Neural progenitor cell (in vitro differentiated cells): Measurements from ENCODE around the gene GRAMD1B. TPM values are rescaled to one million over a fixed set of nuclear protein-coding genes. Genes with fewer than 3 reads are reported as not detected.

Source experiments
- DNase-seq: peaks from one replicate; pipeline ENCODE4 v3.0.0-alpha.2; 2016; ENCODE audit warnings: low spot score
- H2AFZ ChIP-seq: fragments of 200-600 bp; sonication (generic); replicated peaks from 2 replicates; pipeline ENCODE4 v1.6.1; 2016; ENCODE audit warnings: antibody characterized with exemption
- H3F3A ChIP-seq: fragments of 200-600 bp; sonication (generic); 2 replicates; pipeline ENCODE4 v1.6.1; 2016; ENCODE audit warnings: antibody characterized with exemption, low read depth
- H3K27ac ChIP-seq: fragments of 200-600 bp; sonication (generic); 2 replicates; pipeline ENCODE4 v1.5.1; 2016; ENCODE audit warnings: mild to moderate bottlenecking
- H3K27me3 ChIP-seq: fragments of 200-600 bp; sonication (generic); 2 replicates; pipeline ENCODE4 v1.6.1; 2016; ENCODE audit warnings: mild to moderate bottlenecking, moderate library complexity
- H3K36me3 ChIP-seq: fragments of 200-600 bp; sonication (generic); 2 replicates; pipeline ENCODE4 v1.5.1; 2016
- H3K4me1 ChIP-seq: fragments of 200-600 bp; sonication (generic); 2 replicates; pipeline ENCODE4 v1.6.1; 2016; ENCODE audit warnings: mixed run types
- H3K4me2 ChIP-seq: fragments of 200-600 bp; sonication (generic); 2 replicates; pipeline ENCODE4 v1.6.1; 2016
- H3K4me3 ChIP-seq: fragments of 200-600 bp; sonication (generic); 2 replicates; pipeline ENCODE4 v1.5.1; 2016
- H3K79me2 ChIP-seq: fragments of 200-600 bp; sonication (generic); 2 replicates; pipeline ENCODE4 v1.6.1; 2016; ENCODE audit warnings: low read depth
- H3K9ac ChIP-seq: fragments of 200-600 bp; sonication (generic); 2 replicates; pipeline ENCODE4 v1.6.1; 2016
- H3K9me3 ChIP-seq: fragments of 200-600 bp; sonication (generic); 2 replicates; pipeline ENCODE4 v1.5.1; 2016; ENCODE audit warnings: low read depth
- H4K20me1 ChIP-seq: fragments of 200-600 bp; sonication (generic); 2 replicates; pipeline ENCODE4 v1.6.1; 2016; ENCODE audit warnings: low read depth
- H3K27ac Mint-ChIP-seq: 3 replicates; pipeline ENCODE4 v1.8.0; 2021; ENCODE audit warnings: mixed read lengths
- H3K27me3 Mint-ChIP-seq: 2 replicates; pipeline ENCODE4 v1.8.0; 2022; ENCODE audit warnings: low read depth, mild to moderate bottlenecking, inconsistent platforms, moderate library complexity, mixed read lengths; ENCODE audit not compliant: insufficient read depth
- H3K36me3 Mint-ChIP-seq: 3 replicates; pipeline ENCODE4 v1.8.0; 2021; ENCODE audit warnings: mixed read lengths
- H3K4me1 Mint-ChIP-seq: 3 replicates; pipeline ENCODE4 v1.8.0; 2021; ENCODE audit warnings: mixed read lengths
- H3K4me3 Mint-ChIP-seq: 3 replicates; pipeline ENCODE4 v1.8.0; 2021; ENCODE audit warnings: mild to moderate bottlenecking, moderate library complexity, mixed read lengths
- H3K9me3 Mint-ChIP-seq: 3 replicates; pipeline ENCODE4 v1.8.0; 2020; ENCODE audit warnings: mixed read lengths
- EZH2 ChIP-seq: fragments of 200-600 bp; sonication (generic); IDR thresholded peaks from 2 replicates; pipeline ENCODE4 v1.6.1; 2017; ENCODE audit warnings: antibody characterized with exemption, mild to moderate bottlenecking, moderate library complexity
- EZH2phosphoT487 ChIP-seq: fragments of 200-600 bp; sonication (generic); IDR thresholded peaks from 2 replicates; pipeline ENCODE4 v1.6.1; 2017; ENCODE audit warnings: antibody characterized with exemption
- total RNA-seq: library from RNA; depleted of rRNA; stranded (reverse); fragments of >200 nt; gene quantifications from 2 replicates; pipeline ENCODE4 v1.2.3, GENCODE V29; 2015; ENCODE audit warnings: low replicate concordance
- TF ChIP-seq, protein P1 (sequence below): fragments of 200-600 bp; sonication (generic); IDR thresholded peaks from 2 replicates; pipeline ENCODE4 v1.5.1; 2017; ENCODE audit warnings: antibody characterized with exemption, mild to moderate bottlenecking

The GRAMD1B gene
- total RNA-seq, 1 donor from 2014 or later = 12.6 TPM

DNA sequence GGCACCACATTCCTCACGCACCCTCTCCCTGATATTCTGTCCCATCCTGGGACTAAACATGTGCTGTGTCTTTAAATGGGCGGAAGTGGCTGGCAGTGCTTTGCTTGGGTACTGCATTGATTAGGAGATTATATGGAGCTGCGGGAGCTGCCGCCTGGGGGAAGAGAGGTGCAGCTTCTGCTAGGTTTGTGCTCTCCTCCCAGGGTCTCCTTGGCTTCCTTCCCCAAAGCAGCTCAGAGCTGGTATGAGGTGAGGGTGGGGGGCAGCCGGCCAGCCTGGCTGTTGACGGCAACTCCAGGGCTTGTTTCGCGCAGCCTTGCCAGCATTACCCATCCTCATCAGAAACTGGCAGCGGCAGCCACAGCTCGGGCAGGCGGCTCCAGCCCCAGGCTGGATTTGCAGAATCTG lies 95.4 kb downstream of the GRAMD1B start:
- Histone ChIP-seq H3K27ac (peak overlapping the region; percentile 16), H3K9me3 (no peaks in the 10 kb centered on the region), H3K9ac (no peak overlapping the region), H2AFZ (no peak overlapping the region), H3K27me3 (no peaks in the 10 kb centered on the region), H3K4me2 (peak overlapping the region; percentile 63), H3K4me3 (no peak overlapping the region), H3K36me3 (no peaks in the 10 kb centered on the region), H3F3A (no peaks in the 10 kb centered on the region), H3K4me1 (peaks cover 30% of the 10 kb centered on the region), H3K79me2 (peaks cover 26% of the 10 kb centered on the region), H4K20me1 (peaks cover 17% of the 10 kb centered on the region)
- H3K9me3 Mint-ChIP-seq = peaks cover 7% of the 10 kb centered on the region
- peaks cover 23% of the 10 kb centered on the region for H3K4me1 Mint-ChIP-seq
- DNase-seq = peak; percentile 39
- H3K4me3 Mint-ChIP-seq = no peak overlapping the region
- H3K27me3 Mint-ChIP-seq = no peaks in the 10 kb centered on the region
- peaks cover 5% of the 10 kb centered on the region for H3K36me3 Mint-ChIP-seq
- TF ChIP-seq, protein P1, sequence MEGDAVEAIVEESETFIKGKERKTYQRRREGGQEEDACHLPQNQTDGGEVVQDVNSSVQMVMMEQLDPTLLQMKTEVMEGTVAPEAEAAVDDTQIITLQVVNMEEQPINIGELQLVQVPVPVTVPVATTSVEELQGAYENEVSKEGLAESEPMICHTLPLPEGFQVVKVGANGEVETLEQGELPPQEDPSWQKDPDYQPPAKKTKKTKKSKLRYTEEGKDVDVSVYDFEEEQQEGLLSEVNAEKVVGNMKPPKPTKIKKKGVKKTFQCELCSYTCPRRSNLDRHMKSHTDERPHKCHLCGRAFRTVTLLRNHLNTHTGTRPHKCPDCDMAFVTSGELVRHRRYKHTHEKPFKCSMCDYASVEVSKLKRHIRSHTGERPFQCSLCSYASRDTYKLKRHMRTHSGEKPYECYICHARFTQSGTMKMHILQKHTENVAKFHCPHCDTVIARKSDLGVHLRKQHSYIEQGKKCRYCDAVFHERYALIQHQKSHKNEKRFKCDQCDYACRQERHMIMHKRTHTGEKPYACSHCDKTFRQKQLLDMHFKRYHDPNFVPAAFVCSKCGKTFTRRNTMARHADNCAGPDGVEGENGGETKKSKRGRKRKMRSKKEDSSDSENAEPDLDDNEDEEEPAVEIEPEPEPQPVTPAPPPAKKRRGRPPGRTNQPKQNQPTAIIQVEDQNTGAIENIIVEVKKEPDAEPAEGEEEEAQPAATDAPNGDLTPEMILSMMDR = no peak
- TF ChIP-seq EZH2phosphoT487 = no peak
- no peak for TF ChIP-seq EZH2
- H3K27ac Mint-ChIP-seq = peak overlapping the region; percentile 17

DNA sequence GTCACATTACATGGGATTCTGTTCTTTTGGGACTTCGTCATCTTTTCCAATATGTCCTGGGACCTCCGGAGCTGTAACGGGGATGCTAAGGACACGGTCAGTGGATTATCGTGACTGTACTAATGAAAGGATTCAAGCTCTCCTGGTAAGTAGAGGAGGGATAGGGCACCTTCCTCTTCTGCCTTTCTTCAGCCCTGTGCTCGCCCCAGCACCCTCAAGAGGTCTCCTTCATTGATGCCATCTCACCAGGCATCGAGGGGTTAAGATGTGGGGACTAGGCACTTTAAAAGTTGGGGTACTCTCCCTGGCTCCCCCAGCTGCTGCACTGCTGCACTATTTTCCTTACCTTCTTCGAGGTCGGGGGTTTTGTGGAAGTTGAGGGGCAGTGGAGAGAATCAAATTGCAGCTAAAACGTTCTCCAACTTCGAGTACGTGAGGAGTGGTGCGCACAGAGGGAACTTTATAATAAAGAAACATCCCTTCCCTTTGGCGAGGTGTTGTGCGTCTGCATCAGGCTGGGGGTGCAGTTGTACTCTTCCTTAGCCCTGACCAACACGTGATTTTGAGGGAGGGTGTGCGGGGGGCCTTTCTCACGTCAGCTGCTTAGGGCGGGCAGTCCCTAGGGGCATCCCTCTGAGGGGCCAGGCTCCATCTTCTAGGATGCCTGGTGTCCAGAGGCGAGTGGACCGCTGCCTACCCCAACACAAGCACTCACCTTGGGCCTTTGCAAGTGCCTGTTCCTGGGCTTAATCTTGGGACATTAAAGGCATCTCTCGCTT lies 96.1 kb downstream of the GRAMD1B start:
- no peak for TF ChIP-seq EZH2phosphoT487
- no peak for TF ChIP-seq EZH2
- Histone ChIP-seq H4K20me1 (peaks cover 17% of the 10 kb centered on the region), H2AFZ (no peak overlapping the region), H3K79me2 (peaks cover 21% of the 10 kb centered on the region), H3K36me3 (no peaks in the 10 kb centered on the region), H3K9me3 (no peaks in the 10 kb centered on the region), H3K27ac (peak overlapping the region; percentile 16), H3K4me3 (no peak overlapping the region), H3K9ac (no peak overlapping the region), H3K4me2 (peak overlapping the region; percentile 63), H3K4me1 (peaks cover 30% of the 10 kb centered on the region), H3F3A (no peaks in the 10 kb centered on the region), H3K27me3 (no peaks in the 10 kb centered on the region)
- Mint-ChIP-seq H3K27me3 (no peaks in the 10 kb centered on the region), H3K9me3 (peaks cover 3% of the 10 kb centered on the region), H3K27ac (no peak overlapping the region), H3K4me1 (peaks cover 24% of the 10 kb centered on the region), H3K4me3 (no peak overlapping the region), H3K36me3 (peaks cover 3% of the 10 kb centered on the region)
- no peak for DNase-seq

DNA sequence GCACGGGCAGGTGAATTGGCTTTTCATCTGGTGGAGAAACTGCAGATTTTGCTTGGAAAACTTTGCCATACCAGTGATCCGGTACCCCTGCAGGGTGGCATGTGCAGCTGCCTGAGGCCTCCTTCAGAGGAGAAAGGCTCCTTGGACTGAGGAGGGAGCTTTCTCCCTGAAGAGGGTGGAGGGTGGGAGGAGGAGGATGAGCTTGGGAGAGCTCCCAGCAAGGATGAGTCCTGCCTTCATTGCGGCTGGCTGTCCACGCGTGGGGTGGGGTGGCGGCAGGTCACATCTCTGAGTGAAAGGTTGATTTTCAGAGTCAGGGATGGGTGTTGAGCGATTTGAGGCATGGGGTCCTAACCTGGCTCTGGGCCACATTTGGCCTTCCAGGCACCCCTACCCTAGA lies 96.8 kb downstream of the GRAMD1B start:
- no peak overlapping the region for H3K4me3 ChIP-seq
- H3K4me2 ChIP-seq = no peak overlapping the region
- no peak overlapping the region for H3K27ac ChIP-seq
- H3K79me2 ChIP-seq = peaks cover 18% of the 10 kb centered on the region
- H3F3A ChIP-seq = no peaks in the 10 kb centered on the region
- peaks cover 3% of the 10 kb centered on the region for H3K36me3 Mint-ChIP-seq
- no peaks in the 10 kb centered on the region for H3K27me3 ChIP-seq
- peaks cover 30% of the 10 kb centered on the region for H3K4me1 ChIP-seq
- H3K27me3 Mint-ChIP-seq = no peaks in the 10 kb centered on the region
- H3K4me1 Mint-ChIP-seq = peaks cover 26% of the 10 kb centered on the region
- no peak overlapping the region for H3K27ac Mint-ChIP-seq
- no peak overlapping the region for H3K9ac ChIP-seq
- no peaks in the 10 kb centered on the region for H3K9me3 Mint-ChIP-seq
- H3K9me3 ChIP-seq = no peaks in the 10 kb centered on the region
- TF ChIP-seq EZH2 (no peak), EZH2phosphoT487 (no peak)
- TF ChIP-seq, protein P1 = no peak
- no peaks in the 10 kb centered on the region for H3K36me3 ChIP-seq
- DNase-seq = no peak
- no peak overlapping the region for H3K4me3 Mint-ChIP-seq
- peaks cover 17% of the 10 kb centered on the region for H4K20me1 ChIP-seq
- no peak overlapping the region for H2AFZ ChIP-seq

DNA sequence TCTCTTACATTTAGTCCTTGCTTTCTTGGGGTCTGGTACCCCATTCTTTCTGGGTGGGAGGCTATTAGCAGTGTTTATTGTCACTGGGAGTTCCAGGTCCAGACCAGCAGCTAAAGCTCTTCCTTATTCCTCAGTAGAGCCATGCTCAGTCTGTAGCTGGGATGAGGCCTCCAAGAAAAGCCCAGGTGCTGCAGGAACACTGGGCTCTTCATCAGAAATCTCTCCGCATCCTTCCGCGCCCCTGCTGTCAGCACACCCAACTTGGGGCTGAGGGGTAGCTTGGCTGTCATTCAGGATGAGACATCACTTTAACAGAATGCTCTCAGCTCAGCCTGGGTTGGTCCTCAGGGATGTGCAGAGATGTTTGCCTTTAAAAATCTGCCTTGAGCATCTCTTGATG lies 97.5 kb downstream of the GRAMD1B start:
- no peaks in the 10 kb centered on the region for H3K9me3 Mint-ChIP-seq
- H3K4me3 Mint-ChIP-seq = no peak overlapping the region
- no peak overlapping the region for H3K4me2 ChIP-seq
- H3K27ac Mint-ChIP-seq = no peak overlapping the region
- peaks cover 17% of the 10 kb centered on the region for H4K20me1 ChIP-seq
- no peaks in the 10 kb centered on the region for H3K9me3 ChIP-seq
- peaks cover 30% of the 10 kb centered on the region for H3K4me1 ChIP-seq
- no peak overlapping the region for H3K9ac ChIP-seq
- H3K4me1 Mint-ChIP-seq = peaks cover 26% of the 10 kb centered on the region
- H3F3A ChIP-seq = no peaks in the 10 kb centered on the region
- H3K4me3 ChIP-seq = no peak overlapping the region
- TF ChIP-seq, protein P1 = no peak
- TF ChIP-seq EZH2 = no peak
- TF ChIP-seq EZH2phosphoT487 = no peak
- no peak overlapping the region for H3K27ac ChIP-seq
- no peak for DNase-seq
- H3K79me2 ChIP-seq = peaks cover 23% of the 10 kb centered on the region
- no peaks in the 10 kb centered on the region for H3K36me3 ChIP-seq
- H3K36me3 Mint-ChIP-seq = peaks cover 3% of the 10 kb centered on the region
- H2AFZ ChIP-seq = no peak overlapping the region
- H3K27me3 Mint-ChIP-seq = no peaks in the 10 kb centered on the region
- H3K27me3 ChIP-seq = no peaks in the 10 kb centered on the region
